Activated T-cell treated with anti-CD3 and anti-CD28 coated beads for 1 hour (primary cell): ENCODE results near the gene LPA.

Source experiments
- DNase-seq: peaks from one replicate; pipeline ENCODE4 v3.0.0-alpha.2; 2020; ENCODE audit warnings: low read depth

Gene LPA

GRCh38 chr6:160520043-160520904 is 143.8 kb downstream of the LPA start:
- peak; percentile 70 for DNase-seq

GRCh38 chr6:160519603-160520042 is 144.5 kb downstream of the LPA start:
- no peak for DNase-seq

- no peak for DNase-seq
Measured at GRCh38 chr6:160519133-160519532, 144.9 kb downstream of the LPA start.

- DNase-seq = no peak
Measured at GRCh38 chr6:160513836-160514235, 150.2 kb downstream of the LPA start.

GRCh38 chr6:160510976-160511617 is 153.0 kb downstream of the LPA start:
- no peak for DNase-seq

- DNase-seq = no peak
Measured at GRCh38 chr6:160510199-160510598, 153.9 kb downstream of the LPA start.

GRCh38 chr6:160509610-160510009 is 154.5 kb downstream of the LPA start:
- no peak for DNase-seq

GRCh38 chr6:160508599-160508998 is 155.5 kb downstream of the LPA start:
- DNase-seq = no peak

GRCh38 chr6:160507420-160507819 is 156.7 kb downstream of the LPA start:
- no peak for DNase-seq

GRCh38 chr6:160505970-160506369 is 158.1 kb downstream of the LPA start:
- DNase-seq = no peak

GRCh38 chr6:160500639-160501038 is 163.4 kb downstream of the LPA start:
- no peak for DNase-seq

- DNase-seq = no peak
Measured at GRCh38 chr6:160494576-160494975, 169.5 kb downstream of the LPA start.

- DNase-seq = no peak
Measured at GRCh38 chr6:160489091-160489490, 175.0 kb downstream of the LPA start.

- no peak for DNase-seq
Measured at GRCh38 chr6:160487116-160487515, 177.0 kb downstream of the LPA start.
